Measurements from ENCODE around the gene ZNF416. TPM values are rescaled to one million over a fixed set of nuclear protein-coding genes. Genes with fewer than 3 reads are reported as not detected.
A peak's percentile ranks its signal among the peaks of the same experiment; 100 is the strongest.

ZNF416 gene
- total and polyA plus RNA-seq, 2 of the 8 experiments (the other 6 are each of a cell fraction or from before 2014, with no cell fraction given), result 3.2 to 10.3 TPM

DNA sequence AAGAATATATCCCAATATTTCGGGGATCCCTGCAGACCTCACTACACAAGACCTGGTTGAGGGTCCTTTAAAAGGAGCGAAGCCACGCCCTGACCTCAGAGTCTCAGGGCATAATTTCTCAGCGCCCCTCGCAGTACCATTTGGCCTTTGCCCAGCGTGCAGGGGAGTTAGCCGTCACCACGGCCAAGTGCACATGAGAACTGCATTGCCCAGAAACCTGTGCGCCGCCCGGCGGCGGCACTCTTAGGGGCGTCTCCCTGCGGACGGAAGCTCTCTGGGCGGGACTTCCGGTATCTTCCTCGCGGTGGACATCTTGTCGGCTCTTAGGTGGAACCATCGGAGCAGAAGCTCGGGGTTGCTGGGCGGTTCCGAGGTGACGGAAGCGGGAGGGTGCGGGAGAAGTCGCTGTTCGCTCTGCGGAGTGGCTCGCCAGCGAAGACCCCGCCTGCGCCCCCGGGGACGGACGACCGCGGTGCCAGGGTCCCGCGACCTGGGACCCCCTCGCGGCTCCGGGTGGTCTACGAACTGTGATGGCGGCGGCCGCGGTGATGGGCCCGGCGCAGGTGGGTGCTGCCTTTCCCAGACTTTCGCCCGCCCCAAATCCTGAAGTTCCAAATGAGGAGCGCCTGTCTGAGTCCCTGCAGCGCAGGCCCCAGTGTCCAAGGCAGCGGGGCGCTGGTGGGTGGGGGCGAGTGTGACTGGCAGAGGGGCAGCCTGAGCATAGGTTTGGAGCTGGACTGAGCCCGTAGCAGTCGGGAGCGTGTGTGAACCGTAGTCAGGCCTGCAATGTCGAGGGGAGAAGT is 35.4 kb upstream of the ZNF416 start, which contains the start of gene ZNF134 (continued):
- TF ChIP-seq, protein P1, sequence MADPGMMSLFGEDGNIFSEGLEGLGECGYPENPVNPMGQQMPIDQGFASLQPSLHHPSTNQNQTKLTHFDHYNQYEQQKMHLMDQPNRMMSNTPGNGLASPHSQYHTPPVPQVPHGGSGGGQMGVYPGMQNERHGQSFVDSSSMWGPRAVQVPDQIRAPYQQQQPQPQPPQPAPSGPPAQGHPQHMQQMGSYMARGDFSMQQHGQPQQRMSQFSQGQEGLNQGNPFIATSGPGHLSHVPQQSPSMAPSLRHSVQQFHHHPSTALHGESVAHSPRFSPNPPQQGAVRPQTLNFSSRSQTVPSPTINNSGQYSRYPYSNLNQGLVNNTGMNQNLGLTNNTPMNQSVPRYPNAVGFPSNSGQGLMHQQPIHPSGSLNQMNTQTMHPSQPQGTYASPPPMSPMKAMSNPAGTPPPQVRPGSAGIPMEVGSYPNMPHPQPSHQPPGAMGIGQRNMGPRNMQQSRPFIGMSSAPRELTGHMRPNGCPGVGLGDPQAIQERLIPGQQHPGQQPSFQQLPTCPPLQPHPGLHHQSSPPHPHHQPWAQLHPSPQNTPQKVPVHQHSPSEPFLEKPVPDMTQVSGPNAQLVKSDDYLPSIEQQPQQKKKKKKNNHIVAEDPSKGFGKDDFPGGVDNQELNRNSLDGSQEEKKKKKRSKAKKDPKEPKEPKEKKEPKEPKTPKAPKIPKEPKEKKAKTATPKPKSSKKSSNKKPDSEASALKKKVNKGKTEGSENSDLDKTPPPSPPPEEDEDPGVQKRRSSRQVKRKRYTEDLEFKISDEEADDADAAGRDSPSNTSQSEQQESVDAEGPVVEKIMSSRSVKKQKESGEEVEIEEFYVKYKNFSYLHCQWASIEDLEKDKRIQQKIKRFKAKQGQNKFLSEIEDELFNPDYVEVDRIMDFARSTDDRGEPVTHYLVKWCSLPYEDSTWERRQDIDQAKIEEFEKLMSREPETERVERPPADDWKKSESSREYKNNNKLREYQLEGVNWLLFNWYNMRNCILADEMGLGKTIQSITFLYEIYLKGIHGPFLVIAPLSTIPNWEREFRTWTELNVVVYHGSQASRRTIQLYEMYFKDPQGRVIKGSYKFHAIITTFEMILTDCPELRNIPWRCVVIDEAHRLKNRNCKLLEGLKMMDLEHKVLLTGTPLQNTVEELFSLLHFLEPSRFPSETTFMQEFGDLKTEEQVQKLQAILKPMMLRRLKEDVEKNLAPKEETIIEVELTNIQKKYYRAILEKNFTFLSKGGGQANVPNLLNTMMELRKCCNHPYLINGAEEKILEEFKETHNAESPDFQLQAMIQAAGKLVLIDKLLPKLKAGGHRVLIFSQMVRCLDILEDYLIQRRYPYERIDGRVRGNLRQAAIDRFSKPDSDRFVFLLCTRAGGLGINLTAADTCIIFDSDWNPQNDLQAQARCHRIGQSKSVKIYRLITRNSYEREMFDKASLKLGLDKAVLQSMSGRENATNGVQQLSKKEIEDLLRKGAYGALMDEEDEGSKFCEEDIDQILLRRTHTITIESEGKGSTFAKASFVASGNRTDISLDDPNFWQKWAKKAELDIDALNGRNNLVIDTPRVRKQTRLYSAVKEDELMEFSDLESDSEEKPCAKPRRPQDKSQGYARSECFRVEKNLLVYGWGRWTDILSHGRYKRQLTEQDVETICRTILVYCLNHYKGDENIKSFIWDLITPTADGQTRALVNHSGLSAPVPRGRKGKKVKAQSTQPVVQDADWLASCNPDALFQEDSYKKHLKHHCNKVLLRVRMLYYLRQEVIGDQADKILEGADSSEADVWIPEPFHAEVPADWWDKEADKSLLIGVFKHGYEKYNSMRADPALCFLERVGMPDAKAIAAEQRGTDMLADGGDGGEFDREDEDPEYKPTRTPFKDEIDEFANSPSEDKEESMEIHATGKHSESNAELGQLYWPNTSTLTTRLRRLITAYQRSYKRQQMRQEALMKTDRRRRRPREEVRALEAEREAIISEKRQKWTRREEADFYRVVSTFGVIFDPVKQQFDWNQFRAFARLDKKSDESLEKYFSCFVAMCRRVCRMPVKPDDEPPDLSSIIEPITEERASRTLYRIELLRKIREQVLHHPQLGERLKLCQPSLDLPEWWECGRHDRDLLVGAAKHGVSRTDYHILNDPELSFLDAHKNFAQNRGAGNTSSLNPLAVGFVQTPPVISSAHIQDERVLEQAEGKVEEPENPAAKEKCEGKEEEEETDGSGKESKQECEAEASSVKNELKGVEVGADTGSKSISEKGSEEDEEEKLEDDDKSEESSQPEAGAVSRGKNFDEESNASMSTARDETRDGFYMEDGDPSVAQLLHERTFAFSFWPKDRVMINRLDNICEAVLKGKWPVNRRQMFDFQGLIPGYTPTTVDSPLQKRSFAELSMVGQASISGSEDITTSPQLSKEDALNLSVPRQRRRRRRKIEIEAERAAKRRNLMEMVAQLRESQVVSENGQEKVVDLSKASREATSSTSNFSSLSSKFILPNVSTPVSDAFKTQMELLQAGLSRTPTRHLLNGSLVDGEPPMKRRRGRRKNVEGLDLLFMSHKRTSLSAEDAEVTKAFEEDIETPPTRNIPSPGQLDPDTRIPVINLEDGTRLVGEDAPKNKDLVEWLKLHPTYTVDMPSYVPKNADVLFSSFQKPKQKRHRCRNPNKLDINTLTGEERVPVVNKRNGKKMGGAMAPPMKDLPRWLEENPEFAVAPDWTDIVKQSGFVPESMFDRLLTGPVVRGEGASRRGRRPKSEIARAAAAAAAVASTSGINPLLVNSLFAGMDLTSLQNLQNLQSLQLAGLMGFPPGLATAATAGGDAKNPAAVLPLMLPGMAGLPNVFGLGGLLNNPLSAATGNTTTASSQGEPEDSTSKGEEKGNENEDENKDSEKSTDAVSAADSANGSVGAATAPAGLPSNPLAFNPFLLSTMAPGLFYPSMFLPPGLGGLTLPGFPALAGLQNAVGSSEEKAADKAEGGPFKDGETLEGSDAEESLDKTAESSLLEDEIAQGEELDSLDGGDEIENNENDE (IDR thresholded peaks at IDR 0.05; ENCODE audit: insufficient replicate concordance, low read length), result no peak
- TF ChIP-seq TCF12 (IDR thresholded peaks at IDR 0.05; ENCODE audit: low read depth, low read length) (no peak), BCL11A (IDR thresholded peaks at IDR 0.05; ENCODE audit: low read depth in 2 of 2, low read length in 2 of 2) (no peak), EP300 (IDR thresholded peaks at IDR 0.05; ENCODE audit: borderline replicate concordance in 1 of 2, low read depth in 2 of 2, low read length in 2 of 2) (no peak), GTF2F1 (IDR thresholded peaks at IDR 0.05; ENCODE audit: borderline replicate concordance, low read depth, low read length) (no peak), SP1 (IDR thresholded peaks at IDR 0.05; ENCODE audit: low read depth, low read length) (peak; percentile 76; the same call in 1 of the 2 replicates), GABPA (IDR thresholded peaks at IDR 0.05; ENCODE audit: borderline replicate concordance, insufficient read depth, low read length) (peak; percentile 94)
